GM20431 (cell line): ENCODE data around the gene CPD.
"Not testable (repeated sequence)": the region's sequence is repeated elsewhere in the genome, so short reads cannot be mapped to it uniquely, and the experiment has no call there.

Experiments
- in situ Hi-C: fragments of 300-500 bp; cut with MseI, MboI; formaldehyde crosslinking; loops from one replicate; pipeline ENCODE4 v1.15.0; 2020; ENCODE audit warnings: low sequenced_read_pairs; ENCODE audit not compliant: unreplicated experiment

The CPD gene

DNA sequence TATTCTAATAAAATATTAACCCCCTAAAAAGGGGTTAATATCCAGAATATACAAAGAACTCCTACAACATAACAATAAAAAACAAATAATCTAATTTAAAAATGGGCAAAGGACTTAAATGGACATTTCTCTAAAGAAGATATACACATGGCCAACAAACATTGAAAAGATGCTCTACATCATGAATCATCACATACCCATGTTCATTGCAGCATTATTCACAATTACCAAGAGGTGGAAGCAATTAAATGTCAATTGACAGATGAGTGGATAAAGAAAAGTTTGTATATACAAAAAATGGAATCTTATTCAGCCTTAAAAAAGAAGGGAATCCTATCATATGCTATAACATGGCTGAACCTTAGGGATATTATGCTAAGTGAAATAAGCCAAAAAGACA is 36.8 kb downstream of the CPD start:
- in situ Hi-C loops: no loop called here

DNA sequence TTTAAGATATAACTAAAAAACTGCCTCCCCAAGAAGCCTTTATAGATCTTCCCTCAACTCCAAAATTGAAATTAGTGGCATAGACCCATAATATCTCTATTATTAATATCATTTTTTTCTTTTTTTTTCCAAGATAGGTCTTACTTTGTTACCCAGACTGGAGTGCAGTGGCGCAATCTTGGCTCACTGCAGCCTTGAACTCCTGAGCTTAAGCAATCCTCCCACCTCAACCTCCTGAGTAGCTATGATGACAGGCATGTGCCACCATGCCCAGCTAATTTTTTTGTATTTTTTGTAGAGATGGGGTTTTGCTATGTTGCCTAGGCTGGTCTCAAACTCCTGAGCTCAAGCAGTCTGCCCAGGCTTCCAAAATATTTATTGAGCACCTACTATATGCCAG is 39.3 kb downstream of the CPD start:
- in situ Hi-C loops: not testable (repeated sequence)

DNA sequence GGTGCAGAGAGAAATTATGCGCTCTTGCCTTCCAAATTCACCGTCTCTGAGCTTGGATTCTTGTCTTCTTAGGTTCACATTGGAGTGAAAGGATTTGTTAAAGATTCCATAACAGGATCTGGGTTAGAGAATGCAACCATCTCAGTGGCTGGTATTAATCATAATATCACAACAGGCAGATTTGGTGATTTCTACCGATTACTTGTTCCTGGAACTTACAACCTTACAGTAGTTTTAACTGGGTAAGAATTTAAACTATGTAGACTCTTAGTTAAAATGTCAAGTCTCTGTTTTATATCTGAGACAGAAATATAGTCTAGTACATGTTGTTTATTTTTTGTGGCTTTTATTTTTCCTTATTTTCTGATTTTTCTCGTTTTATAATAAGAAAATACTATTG is 42.9 kb downstream of the CPD start:
- in situ Hi-C loops: no loop called here

DNA sequence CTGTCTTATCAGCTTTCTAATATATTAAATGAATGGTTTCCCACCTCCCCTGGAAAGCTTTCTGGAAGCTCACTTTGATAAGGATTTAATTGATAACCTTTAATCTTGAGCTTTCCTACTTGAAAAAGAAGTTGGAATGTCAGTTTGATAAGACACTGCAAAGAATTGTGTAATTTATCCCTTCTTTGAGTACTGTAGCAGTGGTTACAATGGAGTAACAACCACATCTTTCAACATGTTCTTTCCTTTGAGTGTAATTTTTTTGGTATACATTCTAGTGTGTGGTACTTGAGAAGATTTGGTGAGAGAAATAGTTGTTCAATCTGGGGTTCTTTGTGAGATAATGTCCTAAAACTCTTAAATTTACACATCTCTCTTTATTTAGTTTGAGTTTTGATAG is 43.4 kb downstream of the CPD start:
- in situ Hi-C loops: no loop called here

DNA sequence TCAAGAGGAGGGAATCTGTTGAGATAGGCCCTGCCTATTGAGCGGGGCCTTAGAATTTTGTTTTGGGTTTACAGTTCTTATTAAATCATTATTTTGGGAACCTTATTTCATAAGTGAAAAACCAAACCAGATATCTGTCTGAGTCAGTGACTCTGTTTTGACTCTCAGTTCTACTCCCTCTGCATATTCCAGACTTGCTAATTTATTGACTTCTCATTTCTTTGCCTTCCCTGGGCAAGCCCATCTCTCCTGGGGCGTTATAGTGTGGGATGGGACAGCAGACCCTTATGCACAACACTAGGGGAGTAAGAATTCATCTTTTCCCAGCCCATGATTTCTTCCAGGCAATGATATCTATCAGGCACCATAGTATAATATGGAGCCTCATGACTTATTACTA is 45.7 kb downstream of the CPD start:
- in situ Hi-C loops: no loop called here

DNA sequence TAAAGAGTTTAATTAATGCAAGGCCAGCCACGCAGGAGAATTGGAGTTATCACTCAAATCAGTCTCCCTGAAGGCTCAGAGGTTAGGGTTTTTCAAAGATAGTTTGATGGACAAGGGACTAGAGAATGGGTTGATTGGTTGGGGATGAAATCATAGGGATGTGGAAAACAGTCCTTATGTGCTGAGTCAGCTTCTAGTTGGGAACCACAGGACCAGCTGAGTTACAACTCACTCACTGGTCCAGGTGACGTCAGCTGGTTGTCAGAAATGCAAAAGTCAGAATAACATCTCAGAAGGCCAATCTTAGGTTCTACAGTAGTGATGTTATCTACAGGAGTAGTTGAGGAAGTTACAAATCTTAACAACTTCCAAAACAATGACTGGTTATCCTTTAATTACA is 47.6 kb downstream of the CPD start:
- in situ Hi-C loops: no loop called here

DNA sequence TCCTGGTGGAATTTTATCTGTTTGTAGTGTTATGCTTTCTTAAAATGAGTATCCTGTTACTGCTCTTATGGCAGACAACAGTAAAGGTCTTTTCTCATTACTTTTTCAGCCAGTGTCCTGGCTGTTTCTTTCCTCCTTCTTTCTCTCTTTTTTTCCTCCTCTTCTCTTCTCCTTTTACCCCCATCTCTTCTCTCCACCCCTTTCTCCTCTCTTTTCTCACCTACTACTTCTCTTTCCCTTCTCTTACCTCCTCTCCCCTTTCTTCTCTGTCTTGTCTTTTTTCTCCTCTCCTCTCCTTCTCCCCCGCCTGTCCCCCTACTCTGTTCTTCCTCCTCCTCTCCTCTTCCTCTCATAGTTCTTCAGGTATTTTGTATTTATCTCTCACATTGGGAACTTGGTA is 48.9 kb downstream of the CPD start:
- in situ Hi-C loops: no loop called here

DNA sequence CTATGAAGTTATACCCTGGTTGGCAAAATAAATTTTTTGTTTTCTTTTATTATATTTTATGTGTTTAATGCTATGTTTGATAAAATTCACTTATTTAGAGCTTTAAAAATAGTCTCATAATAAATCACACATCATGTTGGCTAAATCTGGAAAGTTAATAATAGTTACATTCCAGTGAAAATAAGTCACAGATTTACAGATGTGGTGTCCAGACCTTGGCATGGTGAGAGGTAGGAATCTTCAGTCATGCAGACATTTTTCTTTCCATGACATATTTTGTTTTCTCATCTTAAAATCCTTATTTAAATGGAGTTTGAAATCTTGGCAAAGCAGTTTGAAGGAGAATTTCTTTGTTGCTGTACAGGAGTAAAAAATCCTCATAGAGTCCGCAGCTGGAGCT is 50.4 kb downstream of the CPD start:
- in situ Hi-C loops: no loop called here

DNA sequence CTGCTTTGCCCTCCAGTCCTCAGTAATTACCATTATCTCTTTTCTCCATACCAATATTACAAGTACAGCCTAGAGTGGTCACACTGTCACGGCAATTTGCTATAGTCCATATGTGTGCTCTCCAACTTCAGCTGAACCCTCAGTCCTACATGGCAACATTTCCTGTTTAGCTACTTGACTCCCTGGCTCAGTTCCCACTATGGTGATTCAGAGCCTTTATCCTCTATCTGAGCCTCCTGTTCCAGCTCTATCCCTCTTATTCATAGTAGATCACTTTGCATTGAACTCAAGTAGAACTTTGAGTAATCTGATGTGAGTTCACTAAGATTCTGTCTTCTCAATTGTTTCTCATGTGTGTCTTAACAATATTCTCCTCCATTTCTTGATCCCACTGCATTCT is 54.8 kb downstream of the CPD start:
- in situ Hi-C loops: no loop called here

DNA sequence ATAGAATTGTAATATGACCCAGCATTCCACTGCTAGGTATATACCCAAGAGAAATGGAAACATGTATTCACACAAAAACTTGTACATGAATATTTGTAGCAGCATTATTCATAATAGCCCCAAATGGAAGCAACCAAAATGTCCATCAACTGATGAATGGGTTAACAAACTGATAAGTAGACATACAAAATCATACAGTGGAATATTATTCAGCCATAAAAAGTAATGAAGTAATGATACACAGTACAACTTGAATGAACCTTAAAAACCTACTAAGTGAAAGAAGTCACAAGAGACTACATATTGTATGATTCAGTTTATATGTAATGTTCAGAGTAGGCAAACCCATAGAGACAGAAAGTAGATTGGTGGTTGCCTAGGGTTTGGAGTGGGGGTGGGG is 58.0 kb downstream of the CPD start:
- in situ Hi-C loops: no loop called here

DNA sequence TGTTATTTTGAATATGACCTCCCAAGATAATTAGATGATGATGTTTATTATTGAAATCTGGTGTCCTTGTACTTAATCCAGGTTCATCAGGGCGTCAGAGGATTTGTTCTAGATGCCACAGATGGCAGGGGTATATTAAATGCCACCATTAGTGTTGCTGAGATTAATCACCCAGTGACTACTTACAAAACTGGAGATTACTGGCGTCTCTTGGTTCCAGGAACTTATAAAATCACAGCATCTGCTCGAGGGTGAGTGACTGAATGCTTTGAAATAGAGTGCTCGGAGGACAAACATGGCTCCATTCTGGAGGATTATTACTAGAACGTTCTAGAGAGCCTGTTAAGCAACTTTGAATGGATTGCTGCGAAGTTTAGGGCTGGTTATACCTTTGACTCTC is 65.0 kb downstream of the CPD start:
- in situ Hi-C loops: no loop called here

DNA sequence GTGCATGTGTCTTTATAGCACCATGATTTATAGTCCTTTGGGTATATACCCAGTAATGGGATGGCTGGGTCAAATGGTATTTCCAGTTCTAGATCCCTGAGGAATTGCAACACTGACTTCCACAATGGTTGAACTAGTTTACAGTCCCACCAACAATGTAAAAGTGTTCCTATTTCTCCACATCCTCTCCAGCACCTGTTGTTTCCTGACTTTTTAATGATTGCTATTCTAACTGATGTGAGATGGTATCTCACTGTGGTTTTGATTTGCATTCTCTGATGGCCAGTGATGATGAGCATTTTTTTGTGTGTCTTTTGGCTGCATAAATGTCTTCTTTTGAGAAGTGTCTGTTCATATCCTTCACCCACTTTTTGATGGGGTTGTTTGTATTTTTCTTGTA is 67.9 kb downstream of the CPD start:
- in situ Hi-C loops: not testable (repeated sequence)

DNA sequence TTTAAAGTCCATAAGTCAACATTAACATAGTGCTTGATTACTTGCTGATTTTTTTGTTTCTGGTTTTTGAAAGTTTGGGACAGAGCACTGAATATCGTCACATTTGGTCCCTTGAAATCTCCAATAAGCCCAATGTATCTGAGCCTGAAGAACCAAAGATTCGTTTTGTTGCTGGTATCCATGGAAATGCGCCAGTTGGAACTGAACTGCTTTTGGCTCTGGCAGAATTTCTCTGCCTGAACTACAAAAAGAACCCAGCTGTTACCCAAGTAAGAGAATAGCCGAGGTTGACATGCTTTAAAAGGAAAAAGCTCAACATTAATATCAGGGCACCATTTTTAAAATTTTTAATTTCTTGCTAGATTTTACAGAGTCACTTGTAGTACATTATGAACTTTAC is 70.8 kb downstream of the CPD start:
- in situ Hi-C loops: no loop called here

DNA sequence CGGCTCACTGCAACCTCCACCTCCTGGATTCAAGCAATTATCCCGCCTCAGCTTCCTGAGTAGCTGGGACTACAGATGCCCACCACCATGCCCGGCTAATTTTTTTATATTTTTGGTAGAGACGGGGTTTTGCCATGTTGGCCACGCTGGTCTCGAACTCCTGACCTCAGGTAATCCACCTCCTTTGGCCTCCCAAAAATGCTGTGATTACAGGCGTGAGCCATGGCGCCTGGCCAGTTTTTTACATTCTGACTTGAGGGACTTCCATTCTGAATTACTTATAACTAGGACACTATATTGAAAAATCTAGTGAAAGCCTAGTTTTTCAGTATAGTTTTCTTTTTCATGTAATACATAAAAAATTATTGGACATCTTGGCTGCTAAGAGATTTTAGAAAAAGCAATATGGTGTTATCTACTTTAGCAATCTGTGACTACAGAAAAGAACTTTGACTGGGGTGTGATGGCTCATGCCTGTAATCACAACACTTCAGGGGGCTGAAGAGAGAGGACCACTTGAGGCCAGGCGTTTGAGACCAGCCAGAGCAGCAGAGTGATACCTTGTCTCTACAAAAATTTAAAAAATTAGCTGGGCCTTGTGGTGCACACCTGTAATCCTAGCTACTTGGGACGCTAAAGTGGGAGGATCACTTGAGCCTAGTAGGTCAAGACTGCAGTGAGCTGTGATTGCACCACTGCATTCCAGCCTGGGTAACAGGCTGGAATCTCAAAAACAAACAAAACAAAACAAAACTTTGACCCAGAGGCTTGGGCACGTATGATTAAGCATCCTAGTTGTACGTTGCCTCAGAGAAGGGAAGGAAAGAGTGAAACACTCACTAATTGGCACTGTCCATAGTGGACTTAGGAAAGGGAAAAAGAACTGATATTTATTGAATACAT is 71.6 kb downstream of the CPD start:
- in situ Hi-C loops: loop anchor here (25.0 kb wide), 1 partner anchor 262 kb away; no protein-coding TSS in a partner anchor

DNA sequence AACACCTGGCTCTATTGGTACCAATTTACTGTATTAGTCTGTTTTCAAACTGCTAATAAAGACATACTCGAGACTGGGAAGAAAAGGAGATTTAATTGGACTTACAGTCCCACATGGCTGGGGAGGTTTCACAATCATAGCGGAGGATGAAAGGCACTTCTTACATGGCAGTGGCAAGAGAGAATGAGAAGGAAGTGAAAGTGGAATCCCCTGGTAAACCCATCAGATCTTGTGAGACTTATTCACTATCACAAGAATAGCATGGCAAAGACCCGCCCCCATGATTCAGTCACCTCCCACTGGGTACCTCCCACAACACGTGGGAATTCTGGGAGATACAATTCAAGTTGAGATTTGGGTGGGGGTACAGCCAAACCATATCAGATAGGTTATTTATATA is 75.9 kb downstream of the CPD start:
- in situ Hi-C loops: loop anchor here (25.0 kb wide), 1 partner anchor 258 kb away; no protein-coding TSS in a partner anchor

DNA sequence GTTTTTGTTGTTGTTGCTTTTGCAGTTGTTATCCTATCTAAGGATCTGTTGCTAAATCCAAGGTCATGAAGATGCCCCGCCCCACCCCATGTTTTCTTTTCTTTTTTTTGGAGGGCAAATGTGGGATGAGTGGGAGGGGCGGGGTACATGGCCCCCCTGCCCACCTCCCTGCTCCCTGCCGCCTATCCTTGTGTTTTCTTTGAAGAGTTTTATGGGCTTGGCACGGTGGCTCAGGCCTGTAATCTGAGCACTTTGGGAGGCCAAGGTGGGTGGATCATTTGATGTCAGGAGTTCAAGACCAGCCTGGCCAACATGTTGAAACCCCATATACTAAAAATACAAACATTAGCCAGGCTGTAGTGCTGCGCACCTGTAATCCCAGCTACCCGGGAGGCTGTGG is 79.6 kb downstream of the CPD start:
- in situ Hi-C loops: loop anchor here (25.0 kb wide), 1 partner anchor 254 kb away; no protein-coding TSS in a partner anchor

DNA sequence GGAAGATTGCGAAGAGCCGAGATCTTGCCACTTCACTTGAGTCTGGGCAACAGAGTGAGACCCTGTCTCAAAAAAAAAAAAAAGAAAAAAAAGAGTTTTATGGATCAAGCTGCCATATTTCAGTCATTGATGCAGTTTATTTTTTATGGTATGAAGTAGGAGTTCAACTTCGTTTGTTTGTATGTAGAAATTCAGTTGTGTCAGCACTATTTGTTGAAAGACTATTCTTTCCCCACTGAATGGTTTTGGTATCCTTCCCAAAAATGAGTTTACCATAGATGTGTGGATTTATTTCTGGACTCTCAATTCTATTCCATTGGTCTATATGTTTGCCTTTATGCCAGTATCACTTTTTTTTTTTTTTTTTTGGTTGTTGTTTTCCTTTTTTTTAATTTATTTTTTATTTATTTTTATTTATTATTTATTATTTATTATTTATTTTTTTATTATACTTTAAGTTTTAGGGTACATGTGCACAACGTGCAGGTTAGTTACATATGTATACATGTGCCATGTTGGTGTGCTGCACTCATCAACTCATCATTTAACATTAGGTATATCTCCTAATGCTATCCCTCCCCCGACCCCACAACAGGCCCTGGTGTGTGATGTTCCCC is 80.2 kb downstream of the CPD start:
- in situ Hi-C loops: loop anchor here (25.0 kb wide), 1 partner anchor 253 kb away; no protein-coding TSS in a partner anchor

DNA sequence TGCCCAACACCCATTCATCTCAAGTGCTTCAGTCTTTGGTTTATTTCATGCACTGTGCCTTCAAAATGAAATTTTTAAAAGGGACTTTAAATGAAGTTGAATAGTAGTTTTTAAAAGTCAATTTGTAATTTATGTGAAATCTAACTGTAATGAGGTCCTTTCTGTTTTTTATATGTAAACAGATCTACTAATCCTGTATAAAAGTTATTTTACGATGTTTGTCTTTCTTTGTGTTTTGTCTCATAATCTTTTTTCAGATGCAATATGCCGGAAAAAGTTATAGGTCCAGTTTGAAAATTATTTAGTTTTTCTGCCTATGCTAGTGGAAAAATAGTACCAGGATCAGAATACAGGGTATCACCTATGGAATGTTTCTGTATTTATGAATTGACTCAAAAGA is 89.7 kb downstream of the CPD start:
- in situ Hi-C loops: loop anchor here (25.0 kb wide), 1 partner anchor 244 kb away; no protein-coding TSS in a partner anchor

DNA sequence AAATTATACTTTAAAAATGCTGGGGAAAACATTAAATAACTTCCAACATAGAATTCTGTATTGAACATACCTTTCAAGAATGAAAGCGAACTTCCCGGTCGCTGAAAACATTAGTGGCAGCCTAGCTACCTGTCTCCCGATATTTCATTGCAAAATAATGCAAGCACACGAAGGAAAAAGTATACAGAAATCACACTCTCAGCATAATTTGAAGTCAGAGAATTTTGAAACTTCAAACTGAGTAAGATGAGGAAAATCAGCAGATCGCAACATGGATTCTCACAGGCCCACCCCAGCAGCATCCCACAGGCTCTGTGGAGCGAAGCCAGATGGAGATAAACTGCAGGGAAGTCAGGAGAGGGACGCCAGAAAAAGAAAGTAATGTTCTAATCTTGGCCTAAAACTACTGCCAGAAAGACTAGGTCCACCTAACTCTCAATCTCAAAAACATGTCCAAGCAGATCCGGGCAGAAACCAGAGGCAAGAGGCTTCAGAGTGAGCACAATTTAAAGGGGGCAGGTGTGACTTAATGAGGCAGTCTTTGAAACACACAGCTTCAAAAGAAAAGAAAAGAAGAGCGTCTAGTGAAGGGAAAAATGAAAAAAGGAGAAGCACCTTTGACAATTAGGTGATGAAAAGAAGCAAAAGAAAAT is 93.6 kb downstream of the CPD start:
- in situ Hi-C loops: loop anchor here (25.0 kb wide), 1 partner anchor 240 kb away; no protein-coding TSS in a partner anchor

DNA sequence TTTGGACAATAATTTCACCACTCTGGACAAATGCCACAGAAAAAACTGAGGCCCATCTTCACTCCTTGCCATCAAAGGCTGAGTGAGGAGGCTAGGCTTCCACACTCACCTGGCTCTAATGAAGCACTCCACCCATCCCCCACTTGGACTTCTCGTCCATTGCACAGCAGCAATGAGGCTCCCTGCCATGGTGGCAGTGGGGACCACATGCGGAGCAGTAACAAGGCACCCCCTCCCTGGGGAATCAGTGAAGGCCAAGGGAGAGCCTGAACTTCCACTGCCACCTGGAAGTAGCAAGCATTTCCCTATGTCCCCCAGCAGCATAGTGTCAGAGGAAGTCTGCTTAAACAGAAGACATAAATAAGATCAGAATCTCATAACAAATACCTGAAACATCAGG is 96.5 kb downstream of the CPD start:
- in situ Hi-C loops: no loop called here

DNA sequence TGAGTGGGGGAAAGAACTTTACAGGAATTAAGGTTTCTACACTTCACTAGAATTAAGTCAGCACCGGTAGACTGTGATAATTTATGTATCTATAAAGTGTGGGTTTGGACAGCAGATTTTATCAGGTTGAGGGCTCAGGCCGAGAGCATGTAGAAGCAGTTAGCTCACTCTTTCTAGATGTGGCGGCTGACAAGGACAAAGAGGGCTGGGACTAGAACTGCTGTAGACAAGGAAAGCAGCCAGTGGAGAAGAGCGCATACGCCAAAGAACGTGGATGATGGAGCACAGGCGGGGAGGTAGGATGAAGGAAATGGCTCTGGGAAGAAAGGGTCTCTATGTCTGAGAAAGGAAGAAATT is 98.0 kb downstream of the CPD start:
- in situ Hi-C loops: no loop called here
